Mesendoderm (in vitro differentiated cells): Measurements from ENCODE around the gene RGL1.
"Not testable (repeated sequence)": the region's sequence is repeated elsewhere in the genome, so short reads cannot be mapped to it uniquely, and the experiment has no call there.

Source experiments
- DNase-seq: peaks from one replicate; pipeline ENCODE4 v3.0.0; 2013
- H2AK5ac ChIP-seq: 2 replicates; pipeline ENCODE4 v1.6.1; 2013; ENCODE audit warnings: low read length, inconsistent platforms
- H2BK120ac ChIP-seq: 2 replicates; pipeline ENCODE4 v1.6.1; 2013; ENCODE audit warnings: low read depth, mild to moderate bottlenecking, low read length, moderate library complexity, mixed read lengths
- H2BK15ac ChIP-seq: replicated peaks from 2 replicates; pipeline ENCODE4 v1.6.1; 2013; ENCODE audit warnings: low read depth, mild to moderate bottlenecking, moderate library complexity
- H2BK5ac ChIP-seq: 2 replicates; pipeline ENCODE4 v1.6.1; 2013; ENCODE audit warnings: low read length, inconsistent platforms
- H3K18ac ChIP-seq: 2 replicates; pipeline ENCODE4 v1.6.1; 2013; ENCODE audit warnings: mild to moderate bottlenecking, low read length, mixed read lengths
- H3K23ac ChIP-seq: one replicate; pipeline ENCODE4 v1.6.1; 2013; ENCODE audit warnings: low read length
- H3K27ac ChIP-seq: 2 replicates; pipeline ENCODE4 v1.5.1; 2013; ENCODE audit warnings: low read depth, mild to moderate bottlenecking, inconsistent platforms, low read length, moderate library complexity
- H3K27me3 ChIP-seq: 2 replicates; pipeline ENCODE4 v1.6.1; 2013; ENCODE audit warnings: low read length, control low read depth, mild to moderate bottlenecking, inconsistent platforms; ENCODE audit not compliant: insufficient read depth, poor library complexity
- H3K36me3 ChIP-seq: 2 replicates; pipeline ENCODE4 v1.6.1; 2013; ENCODE audit warnings: low read length, inconsistent platforms; ENCODE audit not compliant: control insufficient read depth, insufficient read depth
- H3K4ac ChIP-seq: one replicate; pipeline ENCODE4 v1.6.1; 2013; ENCODE audit warnings: low read depth, mild to moderate bottlenecking, low read length, moderate library complexity
- H3K4me1 ChIP-seq: 2 replicates; pipeline ENCODE4 v1.6.1; 2013; ENCODE audit warnings: low read depth, low read length, inconsistent platforms; ENCODE audit not compliant: control insufficient read depth
- H3K4me2 ChIP-seq: 2 replicates; pipeline ENCODE4 v1.6.1; 2013; ENCODE audit warnings: low read length
- H3K4me3 ChIP-seq: 2 replicates; pipeline ENCODE4 v1.5.1; 2013; ENCODE audit warnings: mild to moderate bottlenecking, low read length
- H3K56ac ChIP-seq: one replicate; pipeline ENCODE4 v1.6.1; 2013; ENCODE audit warnings: low read length
- H3K79me1 ChIP-seq: 2 replicates; pipeline ENCODE4 v1.6.1; 2013; ENCODE audit warnings: low read length, inconsistent platforms
- H3K79me2 ChIP-seq: 2 replicates; pipeline ENCODE4 v1.6.1; 2013; ENCODE audit warnings: mild to moderate bottlenecking, low read length; ENCODE audit not compliant: control insufficient read depth, insufficient read depth
- H3K9ac ChIP-seq: 2 replicates; pipeline ENCODE4 v1.6.1; 2013; ENCODE audit warnings: low read length, inconsistent platforms
- H4K5ac ChIP-seq: one replicate; pipeline ENCODE4 v1.6.1; 2013; ENCODE audit warnings: low read length
- H4K8ac ChIP-seq: one replicate; pipeline ENCODE4 v1.6.1; 2013; ENCODE audit warnings: low read depth, mild to moderate bottlenecking, control low read depth, low read length, moderate library complexity
- WGBS: extraction: QIAGEN DNeasy Blood & Tissue Kit; methylation state at CpG from one replicate; pipeline ENCODE4 v1.1.7; 2013; ENCODE audit warnings: low lambda C conversion rate, missing lambda C conversion rate; ENCODE audit not compliant: insufficient coverage; ENCODE audit errors: extremely low coverage; 5-methylcytosine and 5-hydroxymethylcytosine counted together

The RGL1 gene

DNA sequence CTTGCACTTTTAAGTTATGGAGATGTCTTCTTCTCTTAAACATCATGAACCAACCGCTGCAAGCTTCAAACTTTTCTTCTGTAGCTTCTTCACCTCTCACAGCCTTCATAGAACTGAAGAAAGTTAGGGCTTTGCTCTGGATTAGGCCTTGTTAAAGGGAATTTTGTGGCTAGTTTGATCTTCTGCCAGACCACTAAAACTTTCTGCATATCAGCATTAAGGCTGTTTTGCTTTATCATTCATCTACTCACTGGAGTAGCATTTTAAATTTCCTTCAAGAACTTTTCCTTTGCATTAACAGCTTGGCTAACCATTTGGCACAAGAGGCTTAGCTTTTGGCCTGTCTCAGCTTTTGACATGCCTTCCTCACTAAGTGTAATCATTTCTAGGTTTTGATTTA, 43.0 kb upstream of the RGL1 start:
- H3K4me2 ChIP-seq: no peak overlapping the region
- no peaks in the 10 kb centered on the region for H3K27me3 ChIP-seq
- no peaks in the 10 kb centered on the region for H3K79me1 ChIP-seq
- H2AK5ac ChIP-seq: no peak overlapping the region
- no peak overlapping the region for H3K18ac ChIP-seq
- H3K23ac ChIP-seq: no peak overlapping the region
- H2BK5ac ChIP-seq: no peak overlapping the region
- DNase-seq: no peak
- no peaks in the 10 kb centered on the region for H3K36me3 ChIP-seq
- no peak overlapping the region for H2BK120ac ChIP-seq
- no peak overlapping the region for H3K4me3 ChIP-seq
- H2BK15ac ChIP-seq: no peak overlapping the region
- H3K27ac ChIP-seq: no peak overlapping the region
- no peak overlapping the region for H4K5ac ChIP-seq
- H3K4me1 ChIP-seq: peaks cover 6% of the 10 kb centered on the region
- H3K4ac ChIP-seq: no peak overlapping the region
- H3K56ac ChIP-seq: no peak overlapping the region
- WGBS: no CpG with 5 or more reads among the region's 1 CpG
- no peaks in the 10 kb centered on the region for H3K79me2 ChIP-seq
- no peak overlapping the region for H3K9ac ChIP-seq
- H4K8ac ChIP-seq: no peak overlapping the region

- H3K56ac ChIP-seq, H3K4me1 ChIP-seq, H4K5ac ChIP-seq, DNase-seq, H2AK5ac ChIP-seq, H3K9ac ChIP-seq, H3K27ac ChIP-seq, H3K36me3 ChIP-seq, H3K4ac ChIP-seq, H3K27me3 ChIP-seq, H3K79me2 ChIP-seq, H3K79me1 ChIP-seq, H4K8ac ChIP-seq, H2BK120ac ChIP-seq, H3K4me2 ChIP-seq, H2BK5ac ChIP-seq, H3K4me3 ChIP-seq, H2BK15ac ChIP-seq, H3K18ac ChIP-seq, H3K23ac ChIP-seq: not testable (repeated sequence)
These were observed 42.1 kb upstream of the RGL1 start for GRCh38 chr1:183762856-183763255.

DNA sequence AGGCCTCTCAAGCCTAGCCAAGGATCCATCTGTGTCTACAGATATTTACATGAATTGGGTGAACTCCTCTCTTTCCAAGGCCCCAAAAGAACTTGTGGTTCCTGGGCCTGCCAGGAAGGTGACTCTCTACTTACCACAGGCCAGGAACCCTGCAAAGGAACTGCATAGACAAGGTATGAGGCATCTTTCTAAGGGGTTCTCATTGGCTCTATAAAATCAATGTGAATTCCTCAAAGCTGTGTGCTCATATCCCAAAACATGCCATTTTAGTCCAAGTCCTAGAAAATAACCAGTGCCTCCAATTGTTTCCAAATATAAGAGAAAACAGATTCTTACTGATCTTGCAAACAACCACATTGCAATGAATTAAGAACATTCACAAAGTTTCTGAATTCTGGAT, 39.9 kb upstream of the RGL1 start:
- Histone ChIP-seq H3K79me2 (no peaks in the 10 kb centered on the region), H3K23ac (no peak overlapping the region), H2BK120ac (no peak overlapping the region), H3K4me3 (no peak overlapping the region), H4K8ac (no peak overlapping the region), H3K4me1 (no peaks in the 10 kb centered on the region), H3K9ac (no peak overlapping the region), H2BK5ac (no peak overlapping the region), H2BK15ac (no peak overlapping the region), H3K27ac (no peak overlapping the region), H3K18ac (no peak overlapping the region), H3K27me3 (no peaks in the 10 kb centered on the region), H3K36me3 (no peaks in the 10 kb centered on the region), H3K4me2 (no peak overlapping the region), H3K4ac (no peak overlapping the region), H4K5ac (no peak overlapping the region), H3K79me1 (no peaks in the 10 kb centered on the region), H3K56ac (no peak overlapping the region), H2AK5ac (no peak overlapping the region)
- no peak for DNase-seq

- H3K36me3 ChIP-seq: no peaks in the 10 kb centered on the region
- no peak for DNase-seq
- H2BK15ac ChIP-seq: no peak overlapping the region
- H4K5ac ChIP-seq: no peak overlapping the region
- H3K4me2 ChIP-seq: no peak overlapping the region
- H3K4ac ChIP-seq: no peak overlapping the region
- no peaks in the 10 kb centered on the region for H3K79me2 ChIP-seq
- no peak overlapping the region for H2AK5ac ChIP-seq
- H2BK120ac ChIP-seq: no peak overlapping the region
- H3K4me1 ChIP-seq: no peaks in the 10 kb centered on the region
- H3K4me3 ChIP-seq: no peak overlapping the region
- H3K79me1 ChIP-seq: no peaks in the 10 kb centered on the region
- no peak overlapping the region for H3K9ac ChIP-seq
- no CpG with 5 or more reads among the region's 5 CpGs for WGBS
- no peak overlapping the region for H3K23ac ChIP-seq
- no peak overlapping the region for H3K27ac ChIP-seq
- no peak overlapping the region for H2BK5ac ChIP-seq
- no peak overlapping the region for H4K8ac ChIP-seq
- H3K27me3 ChIP-seq: no peaks in the 10 kb centered on the region
- no peak overlapping the region for H3K18ac ChIP-seq
- H3K56ac ChIP-seq: no peak overlapping the region
These were observed 34.7 kb upstream of the RGL1 start for GRCh38 chr1:183769956-183770815.

DNA sequence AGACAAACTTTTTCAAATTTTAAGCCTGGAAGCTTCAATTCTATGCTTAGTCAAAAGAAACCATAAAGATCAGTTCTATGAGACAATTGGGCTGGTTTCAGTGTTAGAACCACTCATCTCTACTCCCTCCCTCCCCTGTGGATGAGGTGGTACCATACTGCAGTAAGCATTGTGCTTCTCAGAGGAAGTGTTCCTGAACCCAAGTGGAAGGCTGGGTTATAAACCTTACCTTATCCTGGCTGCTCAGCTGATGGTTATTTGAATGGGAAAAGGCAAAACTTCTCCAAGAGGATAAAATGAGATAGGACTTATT, 34.1 kb upstream of the RGL1 start:
- H3K4ac ChIP-seq: no peak overlapping the region
- no peak overlapping the region for H3K4me3 ChIP-seq
- no peak overlapping the region for H3K27ac ChIP-seq
- H3K79me2 ChIP-seq: no peaks in the 10 kb centered on the region
- no peak overlapping the region for H3K23ac ChIP-seq
- H3K4me2 ChIP-seq: no peak overlapping the region
- no peak overlapping the region for H2BK5ac ChIP-seq
- H2BK120ac ChIP-seq: no peak overlapping the region
- H2BK15ac ChIP-seq: no peak overlapping the region
- no peak overlapping the region for H3K56ac ChIP-seq
- DNase-seq: no peak
- H3K27me3 ChIP-seq: no peaks in the 10 kb centered on the region
- H4K5ac ChIP-seq: no peak overlapping the region
- no peaks in the 10 kb centered on the region for H3K4me1 ChIP-seq
- H3K79me1 ChIP-seq: no peaks in the 10 kb centered on the region
- H4K8ac ChIP-seq: no peak overlapping the region
- H2AK5ac ChIP-seq: no peak overlapping the region
- H3K9ac ChIP-seq: no peak overlapping the region
- H3K18ac ChIP-seq: no peak overlapping the region
- no peaks in the 10 kb centered on the region for H3K36me3 ChIP-seq

GRCh38 chr1:183773482-183774274, 31.2 kb upstream of the RGL1 start:
- H4K5ac ChIP-seq: no peak overlapping the region
- no CpG with 5 or more reads among the region's 3 CpGs for WGBS

More at GRCh38 chr1:183773482-183774274, 31.2 kb upstream of the RGL1 start:
- no peak overlapping the region for H3K9ac ChIP-seq
- H3K27ac ChIP-seq: no peak overlapping the region
- H3K4me2 ChIP-seq: no peak overlapping the region
- H2BK120ac ChIP-seq: no peak overlapping the region
- no peak for DNase-seq
- H3K4me1 ChIP-seq: no peaks in the 10 kb centered on the region
- H3K79me2 ChIP-seq: no peaks in the 10 kb centered on the region
- H3K79me1 ChIP-seq: no peaks in the 10 kb centered on the region
- H2BK15ac ChIP-seq: no peak overlapping the region
- no peak overlapping the region for H3K23ac ChIP-seq
- H3K56ac ChIP-seq: no peak overlapping the region
- H3K18ac ChIP-seq: no peak overlapping the region
- H2BK5ac ChIP-seq: no peak overlapping the region
- H4K8ac ChIP-seq: no peak overlapping the region
- H3K27me3 ChIP-seq: no peaks in the 10 kb centered on the region
- no peak overlapping the region for H3K4ac ChIP-seq
- H3K4me3 ChIP-seq: no peak overlapping the region
- no peaks in the 10 kb centered on the region for H3K36me3 ChIP-seq
- no peak overlapping the region for H2AK5ac ChIP-seq
